Measurements from ENCODE around the gene PROSER3. TPM values are rescaled to one million over a fixed set of nuclear protein-coding genes. Genes with fewer than 3 reads are reported as not detected.

The PROSER3 gene
- total and polyA plus RNA-seq, 2 donors (not counting 3 experiments of a cell fraction or from before 2014, with no cell fraction given) = 18.3 to 28.3 TPM

- dilution Hi-C loops (cut with MboI; ENCODE audit: extremely low pct_ligation_motif_present, low sequenced_read_pairs) (no loop called here), intact Hi-C loops (cut with micrococcal nuclease) (no loop called here)
- ChIA-PET POLR2A (no interaction called here), CTCF (interaction anchor here (1.1 kb wide), 1 partner anchor 9 kb away, joined by 4 read pairs; no protein-coding TSS in a partner anchor)
- no peak for TF ChIP-seq GATA2 (IDR thresholded peaks at IDR 0.05; ENCODE audit: insufficient read depth, insufficient read length, low read depth, low read length)
- no peak for TF ChIP-seq CTCF (IDR thresholded peaks at IDR 0.05; ENCODE audit: extremely low read depth in 1 of 2, insufficient read depth in 1 of 2, low read depth in 1 of 2, low read length in 2 of 2)
- no peak for TF ChIP-seq MYC (IDR thresholded peaks at IDR 0.05; ENCODE audit: low read depth, low read length)
- no peak for TF ChIP-seq JUN (IDR thresholded peaks at IDR 0.05; ENCODE audit: borderline replicate concordance, insufficient read depth, insufficient read length, low read depth)
- no peak for TF ChIP-seq POLR2A (IDR thresholded peaks at IDR 0.05; ENCODE audit: low read depth, low read length)
- TF ChIP-seq MAX (IDR thresholded peaks at IDR 0.05; ENCODE audit: insufficient read depth, insufficient read length) = no peak
- TF ChIP-seq POLR2AphosphoS5 (IDR thresholded peaks at IDR 0.05; ENCODE audit: insufficient read depth, low read depth, low read length) = no peak
- TF ChIP-seq FOS (IDR thresholded peaks at IDR 0.05; ENCODE audit: borderline replicate concordance, insufficient read depth, low read length) = no peak
- no peak for TF ChIP-seq EZH2 (IDR thresholded peaks at IDR 0.05; ENCODE audit: borderline replicate concordance, low read depth, low read length, severe bottlenecking)
- Histone ChIP-seq H3K27ac (ENCODE audit: insufficient read depth, low read depth, low read length) (no peak overlapping the region), H4K20me1 (replicated peaks; ENCODE audit: control insufficient read depth, extremely low read depth, insufficient read depth, low read length) (no peaks in the 10 kb centered on the region), H2AFZ (ENCODE audit: low read depth, low read length) (no peak overlapping the region), H3K79me2 (ENCODE audit: control insufficient read depth, insufficient read depth, low read length) (no peaks in the 10 kb centered on the region), H3K36me3 (ENCODE audit: control insufficient read depth in 2 of 2, extremely low read depth in 1 of 2, insufficient read depth in 2 of 2, low read length in 2 of 2) (no peaks in the 10 kb centered on the region), H3K4me2 (ENCODE audit: insufficient read depth, low read length) (no peak overlapping the region), H3K4me3 (replicated peaks in 1 of 3; ENCODE audit: insufficient read depth in 1 of 3, low read depth in 1 of 3, low read length in 3 of 3) (no peak overlapping the region), H3K27me3 (ENCODE audit: control insufficient read depth in 2 of 2, insufficient read depth in 2 of 2, low read length in 2 of 2) (peaks cover 2 to 3% of the 10 kb centered on the region in 2 experiments), H3K9ac (replicated peaks; ENCODE audit: extremely low read depth, insufficient read depth, low read length) (no peak overlapping the region), H3K9me1 (replicated peaks; ENCODE audit: control insufficient read depth, extremely low read depth, insufficient read depth, low read length) (no peaks in the 10 kb centered on the region), H3K4me1 (ENCODE audit: control insufficient read depth, extremely low read depth, insufficient read depth, low read length) (no peaks in the 10 kb centered on the region), H3K9me3 (replicated peaks; ENCODE audit: control insufficient read depth, insufficient read depth, low read length) (no peaks in the 10 kb centered on the region)
- no TSS peak for BruUV-seq (replicated peaks)
- FAIRE-seq (no peak), DNase-seq (ENCODE audit: low read depth, low spot score) (no peak)
These were observed 49.7 kb downstream of the PROSER3 start for GRCh38 chr19:35807633-35808032.
